NB4 (cell line): ENCODE measurements around the gene CCNYL1.

Source experiments
- MAX ChIP-seq: IDR thresholded peaks from 2 replicates; pipeline ENCODE4 v1.6.1; 2011; ENCODE audit warnings: low read depth, low read length
- MYC ChIP-seq: IDR thresholded peaks from 2 replicates; pipeline ENCODE4 v1.6.1; 2011; ENCODE audit warnings: low read depth, low read length
- POLR2A ChIP-seq: IDR thresholded peaks from 2 replicates; pipeline ENCODE4 v1.6.1; 2011; ENCODE audit warnings: mild to moderate bottlenecking; ENCODE audit not compliant: insufficient read length; ENCODE audit errors: extremely low read depth
- TF ChIP-seq, protein P1 (sequence below): IDR thresholded peaks from one replicate; pipeline ENCODE4 v1.5.1; 2012; ENCODE audit warnings: low read depth, low read length

DNA sequence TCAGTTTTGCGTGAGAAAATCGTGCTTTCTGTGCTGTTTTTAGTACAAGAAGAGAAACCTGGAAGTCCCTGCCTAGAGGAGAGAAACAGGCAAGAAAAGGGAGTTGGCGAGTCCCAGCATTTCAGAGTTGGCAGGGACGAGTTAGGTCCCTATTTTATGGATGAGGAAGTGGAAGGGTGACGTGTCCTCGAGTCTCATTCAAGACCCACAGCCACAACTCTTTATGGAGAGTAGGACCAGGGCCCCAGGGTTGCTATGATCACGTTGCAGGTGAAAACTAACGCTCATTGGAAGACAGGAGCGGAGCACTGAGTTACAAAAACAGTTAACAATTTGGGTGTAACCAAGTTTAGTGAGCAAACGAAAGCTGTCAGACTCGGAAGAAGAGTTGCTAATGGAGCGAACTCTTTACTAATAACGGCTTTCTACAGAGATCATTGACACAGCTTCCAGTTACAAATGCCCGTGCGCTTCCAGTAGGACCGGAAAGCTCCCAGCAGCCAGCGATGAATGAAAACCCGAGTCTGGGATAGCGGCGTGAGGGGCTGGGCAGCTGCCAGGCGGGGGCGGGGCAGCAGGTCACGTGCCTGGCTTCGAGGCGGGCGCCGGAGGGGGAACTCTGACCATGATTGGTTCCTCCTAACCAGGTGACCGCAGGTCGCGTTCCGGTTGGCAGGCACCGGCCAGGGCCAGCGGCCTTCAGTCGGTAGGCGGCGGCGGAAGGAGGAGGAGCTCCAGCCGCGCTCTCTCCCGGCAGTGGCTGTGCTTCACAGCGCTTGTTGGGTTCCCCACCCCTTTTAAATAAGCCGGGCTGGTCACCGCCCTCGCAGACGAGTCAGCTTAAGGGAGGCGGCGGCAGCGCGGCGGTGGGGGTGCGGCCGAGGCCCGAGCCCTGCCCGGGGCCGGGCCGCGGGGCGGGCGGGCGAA lies at the start of gene CCNYL1:
- TF ChIP-seq, protein P1, sequence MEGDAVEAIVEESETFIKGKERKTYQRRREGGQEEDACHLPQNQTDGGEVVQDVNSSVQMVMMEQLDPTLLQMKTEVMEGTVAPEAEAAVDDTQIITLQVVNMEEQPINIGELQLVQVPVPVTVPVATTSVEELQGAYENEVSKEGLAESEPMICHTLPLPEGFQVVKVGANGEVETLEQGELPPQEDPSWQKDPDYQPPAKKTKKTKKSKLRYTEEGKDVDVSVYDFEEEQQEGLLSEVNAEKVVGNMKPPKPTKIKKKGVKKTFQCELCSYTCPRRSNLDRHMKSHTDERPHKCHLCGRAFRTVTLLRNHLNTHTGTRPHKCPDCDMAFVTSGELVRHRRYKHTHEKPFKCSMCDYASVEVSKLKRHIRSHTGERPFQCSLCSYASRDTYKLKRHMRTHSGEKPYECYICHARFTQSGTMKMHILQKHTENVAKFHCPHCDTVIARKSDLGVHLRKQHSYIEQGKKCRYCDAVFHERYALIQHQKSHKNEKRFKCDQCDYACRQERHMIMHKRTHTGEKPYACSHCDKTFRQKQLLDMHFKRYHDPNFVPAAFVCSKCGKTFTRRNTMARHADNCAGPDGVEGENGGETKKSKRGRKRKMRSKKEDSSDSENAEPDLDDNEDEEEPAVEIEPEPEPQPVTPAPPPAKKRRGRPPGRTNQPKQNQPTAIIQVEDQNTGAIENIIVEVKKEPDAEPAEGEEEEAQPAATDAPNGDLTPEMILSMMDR = no peak
- TF ChIP-seq POLR2A = peak; percentile 74
- TF ChIP-seq MYC = peak; percentile 30; the same call in 1 of the 2 replicates
- peak; percentile 94 for TF ChIP-seq MAX
